ENCODE data around the gene WASF3. TPM values are rescaled to one million over a fixed set of nuclear protein-coding genes. Genes with fewer than 3 reads are reported as not detected.

The WASF3 gene
- total and polyA plus RNA-seq, 3 donors from 2014 or later = 27.3 to 36.2 (median 30.8) TPM

GRCh38 chr13:26681036-26681435 is 123.6 kb downstream of the WASF3 start:
- WGBS, 2 donors = 94 to 95% methylated on average over 13 to 15 of the region's 15 CpGs

GRCh38 chr13:26682606-26683005 is 125.1 kb downstream of the WASF3 start:
- H3K36me3 ChIP-seq (ENCODE audit: low read depth, missing control alignments) = no peaks in the 10 kb centered on the region
- H3K27ac ChIP-seq = no peak overlapping the region
- no peak for DNase-seq
- H3K4me3 ChIP-seq = no peak overlapping the region
- no peaks in the 10 kb centered on the region for H3K27me3 ChIP-seq
- H3K4me1 ChIP-seq = no peaks in the 10 kb centered on the region
- TF ChIP-seq POLR2A (IDR thresholded peaks at IDR 0.05) (no peak), CTCF (IDR thresholded peaks at IDR 0.05) (no peak)
- 93 to 97% methylated on average over 19 of the region's 19 CpGs for WGBS, 2 donors
- intact Hi-C loops (cut with DNase I; ENCODE audit: low total_unique reads) = no loop called here
- H3K9me3 ChIP-seq = no peaks in the 10 kb centered on the region

More at GRCh38 chr13:26681036-26681435, 123.6 kb downstream of the WASF3 start:
- intact Hi-C loops (cut with DNase I; ENCODE audit: low total_unique reads) = no loop called here
- H3K4me1 ChIP-seq = no peaks in the 10 kb centered on the region
- H3K36me3 ChIP-seq (ENCODE audit: low read depth, missing control alignments) = no peaks in the 10 kb centered on the region
- no peaks in the 10 kb centered on the region for H3K27me3 ChIP-seq
- no peak overlapping the region for H3K27ac ChIP-seq
- no peak for TF ChIP-seq CTCF (IDR thresholded peaks at IDR 0.05)
- TF ChIP-seq POLR2A (IDR thresholded peaks at IDR 0.05) = no peak
- DNase-seq = no peak
- no peaks in the 10 kb centered on the region for H3K9me3 ChIP-seq
- no peak overlapping the region for H3K4me3 ChIP-seq

- Histone ChIP-seq H3K9me3 (no peaks in the 10 kb centered on the region), H3K27ac (no peak overlapping the region), H3K4me1 (no peaks in the 10 kb centered on the region), H3K4me3 (no peak overlapping the region), H3K27me3 (no peaks in the 10 kb centered on the region), H3K36me3 (ENCODE audit: low read depth, missing control alignments) (no peaks in the 10 kb centered on the region)
- no peak for TF ChIP-seq POLR2A (IDR thresholded peaks at IDR 0.05)
- TF ChIP-seq CTCF (IDR thresholded peaks at IDR 0.05) = no peak
- WGBS, 2 donors = 92 to 93% methylated on average over 22 of the region's 22 CpGs
- intact Hi-C loops (cut with DNase I; ENCODE audit: low total_unique reads) = no loop called here
- no peak for DNase-seq
Observed at GRCh38 chr13:26685606-26686005, 128.1 kb downstream of the WASF3 start.

- Histone ChIP-seq H3K27me3 (no peaks in the 10 kb centered on the region), H3K9me3 (no peaks in the 10 kb centered on the region), H3K36me3 (ENCODE audit: low read depth, missing control alignments) (no peaks in the 10 kb centered on the region), H3K4me3 (no peak overlapping the region), H3K4me1 (no peaks in the 10 kb centered on the region), H3K27ac (no peak overlapping the region)
- intact Hi-C loops (cut with DNase I; ENCODE audit: low total_unique reads) = no loop called here
- no peak for DNase-seq
- 93 to 100% methylated on average over 2 of the region's 2 CpGs for WGBS, 2 donors
- TF ChIP-seq CTCF (IDR thresholded peaks at IDR 0.05) (no peak), POLR2A (IDR thresholded peaks at IDR 0.05) (no peak)
Observed at GRCh38 chr13:26686285-26686684, 128.8 kb downstream of the WASF3 start.

- H3K4me3 ChIP-seq = no peak overlapping the region
- TF ChIP-seq POLR2A (IDR thresholded peaks at IDR 0.05) = no peak
- no peak for TF ChIP-seq CTCF (IDR thresholded peaks at IDR 0.05)
- intact Hi-C loops (cut with DNase I; ENCODE audit: low total_unique reads) = no loop called here
- no peaks in the 10 kb centered on the region for H3K27me3 ChIP-seq
- H3K36me3 ChIP-seq (ENCODE audit: low read depth, missing control alignments) = no peaks in the 10 kb centered on the region
- no peaks in the 10 kb centered on the region for H3K4me1 ChIP-seq
- H3K27ac ChIP-seq = no peak overlapping the region
- 89 to 94% methylated on average over 8 of the region's 8 CpGs for WGBS, 2 donors
- H3K9me3 ChIP-seq = no peaks in the 10 kb centered on the region
- no peak for DNase-seq
Observed at GRCh38 chr13:26688286-26688685, 130.8 kb downstream of the WASF3 start.
